Measurements from ENCODE around the gene RRAS.
A peak's percentile ranks its signal among the peaks of the same experiment; 100 is the strongest.

The RRAS gene

DNA sequence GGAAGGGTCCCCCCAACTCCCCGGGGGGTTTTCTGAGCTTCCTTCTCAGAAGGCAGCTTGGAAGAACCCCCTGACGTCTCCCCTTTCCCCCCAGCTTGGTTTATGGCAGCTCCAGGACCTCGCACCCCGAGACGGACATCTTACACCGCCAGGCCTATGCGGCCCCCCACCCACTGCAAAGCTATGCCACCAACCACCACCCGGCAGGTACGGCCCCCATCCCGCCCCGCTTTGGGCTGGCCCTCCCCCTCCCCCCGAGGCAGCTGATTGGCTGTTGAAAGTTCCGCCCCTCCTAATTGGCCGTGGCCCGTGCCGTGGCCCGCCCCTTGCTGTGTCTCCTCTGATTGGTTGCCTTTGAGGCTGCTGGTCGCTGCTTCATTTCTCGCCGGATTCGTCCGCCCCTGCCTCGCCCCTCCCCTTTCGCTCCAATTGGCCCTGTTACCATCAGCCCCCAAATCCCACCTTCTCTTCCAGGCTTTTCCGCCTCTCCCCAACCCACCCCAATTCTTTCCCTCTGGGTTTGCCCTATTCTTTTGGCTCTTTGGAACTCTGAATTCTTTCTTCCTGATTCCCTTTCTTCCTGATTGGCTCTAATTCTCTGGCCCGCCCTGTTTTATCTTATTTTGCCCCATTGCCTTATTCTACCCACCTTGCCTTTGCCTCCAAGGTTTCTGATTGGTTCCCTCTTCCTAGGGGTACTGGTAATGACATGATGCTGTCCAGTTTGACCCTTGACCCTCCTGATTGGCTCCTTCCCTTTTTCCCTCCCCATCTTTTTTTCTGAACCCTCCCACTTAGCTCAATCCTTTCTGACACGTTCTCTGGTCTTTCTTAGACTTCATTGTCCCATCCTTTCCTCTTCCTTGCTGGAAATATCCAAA is 46.5 kb downstream of the RRAS start:
- Histone ChIP-seq H3K4me3 (peak overlapping the region; percentile 99), H3K27ac (peak overlapping the region; percentile 77 to 98)
- TF ChIP-seq, protein P1, sequence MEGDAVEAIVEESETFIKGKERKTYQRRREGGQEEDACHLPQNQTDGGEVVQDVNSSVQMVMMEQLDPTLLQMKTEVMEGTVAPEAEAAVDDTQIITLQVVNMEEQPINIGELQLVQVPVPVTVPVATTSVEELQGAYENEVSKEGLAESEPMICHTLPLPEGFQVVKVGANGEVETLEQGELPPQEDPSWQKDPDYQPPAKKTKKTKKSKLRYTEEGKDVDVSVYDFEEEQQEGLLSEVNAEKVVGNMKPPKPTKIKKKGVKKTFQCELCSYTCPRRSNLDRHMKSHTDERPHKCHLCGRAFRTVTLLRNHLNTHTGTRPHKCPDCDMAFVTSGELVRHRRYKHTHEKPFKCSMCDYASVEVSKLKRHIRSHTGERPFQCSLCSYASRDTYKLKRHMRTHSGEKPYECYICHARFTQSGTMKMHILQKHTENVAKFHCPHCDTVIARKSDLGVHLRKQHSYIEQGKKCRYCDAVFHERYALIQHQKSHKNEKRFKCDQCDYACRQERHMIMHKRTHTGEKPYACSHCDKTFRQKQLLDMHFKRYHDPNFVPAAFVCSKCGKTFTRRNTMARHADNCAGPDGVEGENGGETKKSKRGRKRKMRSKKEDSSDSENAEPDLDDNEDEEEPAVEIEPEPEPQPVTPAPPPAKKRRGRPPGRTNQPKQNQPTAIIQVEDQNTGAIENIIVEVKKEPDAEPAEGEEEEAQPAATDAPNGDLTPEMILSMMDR (IDR thresholded peaks at IDR 0.05), result no peak
- DNase-seq (ENCODE audit: low spot score), result peak; percentile 97

DNA sequence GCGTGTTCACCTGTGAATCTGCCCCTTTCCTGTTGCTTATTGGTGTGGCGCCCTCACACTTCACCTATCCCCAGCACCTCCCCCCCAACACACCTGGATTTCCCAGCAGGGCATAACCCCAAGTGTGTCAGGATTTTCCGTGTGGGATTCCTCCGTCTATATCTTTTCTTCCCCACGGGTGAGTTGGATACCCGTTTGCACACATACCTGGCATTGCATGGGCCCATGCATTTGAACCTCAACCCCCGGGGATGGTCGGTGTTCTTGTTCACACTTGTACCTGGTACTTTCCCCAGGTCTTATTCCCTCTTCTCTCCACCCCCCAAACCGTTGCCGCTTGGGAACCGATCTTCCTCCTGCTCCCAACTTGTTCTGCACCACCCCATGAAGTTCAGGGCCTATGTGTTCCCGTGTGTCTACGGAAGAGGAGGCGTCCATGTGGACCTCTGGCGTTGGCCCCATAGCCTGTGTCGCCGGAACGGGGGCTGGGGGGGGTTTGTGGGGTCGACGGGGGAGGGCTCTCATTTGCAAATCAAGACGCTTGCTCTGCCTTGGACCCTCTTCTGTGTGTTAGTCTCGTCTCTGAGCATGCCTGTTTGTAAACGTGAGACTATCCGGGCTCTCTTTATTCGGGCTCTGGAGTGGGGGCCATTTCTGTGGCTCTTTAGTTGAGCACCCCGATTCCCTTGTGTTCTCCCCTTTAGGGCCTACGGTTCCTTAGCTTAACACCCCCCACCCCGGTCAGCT is 47.3 kb downstream of the RRAS start:
- Histone ChIP-seq H3K27ac (peak overlapping the region; percentile 77 to 98), H3K4me3 (peak overlapping the region; percentile 99)
- TF ChIP-seq, protein P1 (IDR thresholded peaks at IDR 0.05), result no peak
- no peak for DNase-seq (ENCODE audit: low spot score)

DNA sequence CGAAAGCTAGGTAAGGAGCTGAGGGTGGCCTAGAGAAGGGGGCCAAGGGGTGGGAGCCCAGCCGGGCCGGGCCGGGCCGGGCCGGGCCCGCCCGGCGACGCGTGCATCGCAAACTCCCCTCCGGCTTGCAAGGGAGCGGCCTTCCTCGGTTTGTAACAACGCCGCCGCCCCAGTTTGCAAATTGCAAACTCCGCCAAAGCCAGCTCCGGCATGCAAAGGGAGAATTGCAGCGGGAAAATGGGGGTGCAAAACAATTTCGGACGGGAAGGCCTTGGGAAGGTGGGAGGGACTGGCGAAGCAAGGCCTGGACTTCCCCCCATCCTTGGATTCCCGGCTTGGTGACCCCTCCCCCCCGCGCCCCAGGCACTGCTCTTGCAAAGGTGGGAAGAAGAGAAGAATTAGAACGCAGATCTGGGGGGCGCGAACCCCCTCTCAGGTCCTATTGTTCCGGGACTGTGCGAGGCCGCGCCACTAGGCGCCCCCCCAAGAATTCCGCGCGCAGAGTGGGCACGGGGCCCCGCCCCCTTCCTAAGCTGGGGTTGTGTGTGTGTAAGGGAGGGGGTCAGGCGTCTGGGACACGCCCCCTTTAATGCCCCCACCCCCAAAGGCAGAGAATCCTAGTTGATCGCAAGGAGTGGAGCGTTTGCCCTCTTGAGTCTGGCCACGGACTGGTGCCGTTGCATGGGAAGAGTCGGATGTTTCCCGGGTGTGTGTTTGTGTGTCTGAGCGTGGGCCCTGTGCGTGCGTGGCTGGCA is 48.0 kb downstream of the RRAS start:
- H3K27ac ChIP-seq, result peak overlapping the region; percentile 77 to 98
- TF ChIP-seq, protein P1 (IDR thresholded peaks at IDR 0.05), result no peak
- DNase-seq (ENCODE audit: low spot score), result no peak
- peak overlapping the region; percentile 99 for H3K4me3 ChIP-seq

DNA sequence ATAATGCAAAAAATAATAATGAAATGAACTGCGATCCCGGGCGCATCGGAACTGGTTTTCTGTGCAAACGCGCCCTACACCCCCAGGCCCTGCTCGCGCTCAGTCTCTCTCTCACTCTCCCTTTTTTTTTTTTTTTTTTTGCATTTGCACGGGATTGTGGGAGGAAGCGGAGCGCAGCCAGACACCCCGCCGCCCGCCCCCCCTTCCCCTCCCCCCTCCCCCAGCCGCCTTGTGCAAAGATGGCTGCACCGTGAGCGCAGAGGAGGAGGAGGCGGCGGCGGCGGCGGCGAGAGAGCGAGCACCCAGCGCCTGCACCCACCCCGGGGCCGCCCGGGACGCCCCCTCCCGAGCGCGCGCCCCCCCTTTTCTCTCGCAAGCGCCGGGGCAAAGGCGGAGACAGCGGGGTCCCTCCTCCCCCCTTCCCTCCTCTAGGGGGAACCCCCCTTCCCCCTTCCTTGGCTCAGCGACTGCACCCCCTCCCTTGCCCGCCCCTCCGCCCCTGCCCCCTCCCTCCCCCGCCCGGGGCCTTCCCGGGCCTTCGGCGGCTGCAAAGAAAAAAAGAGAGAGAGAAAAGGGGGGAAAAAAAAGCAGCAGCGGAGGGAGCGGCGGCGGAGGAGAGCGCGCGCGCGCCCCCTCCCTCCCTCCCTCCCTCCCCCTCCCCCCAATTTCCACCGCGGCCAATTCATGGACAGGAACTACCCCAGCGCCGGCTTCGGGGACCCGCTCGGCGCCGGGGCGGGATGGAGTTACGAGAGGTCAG is 48.8 kb downstream of the RRAS start, which contains the start of gene PRR12:
PRR12 (plus strand) TSS at position 212 of the 760 bp plus-strand sequence; CDS start at position 685, 473 bp downstream.
- TF ChIP-seq, protein P1 (IDR thresholded peaks at IDR 0.05), result no peak
- H3K4me3 ChIP-seq, result peak within 1 kb of the TSS; percentile 99
- peak within 1 kb of the TSS; percentile 77 to 98 for H3K27ac ChIP-seq
- no peak for DNase-seq (ENCODE audit: low spot score)

DNA sequence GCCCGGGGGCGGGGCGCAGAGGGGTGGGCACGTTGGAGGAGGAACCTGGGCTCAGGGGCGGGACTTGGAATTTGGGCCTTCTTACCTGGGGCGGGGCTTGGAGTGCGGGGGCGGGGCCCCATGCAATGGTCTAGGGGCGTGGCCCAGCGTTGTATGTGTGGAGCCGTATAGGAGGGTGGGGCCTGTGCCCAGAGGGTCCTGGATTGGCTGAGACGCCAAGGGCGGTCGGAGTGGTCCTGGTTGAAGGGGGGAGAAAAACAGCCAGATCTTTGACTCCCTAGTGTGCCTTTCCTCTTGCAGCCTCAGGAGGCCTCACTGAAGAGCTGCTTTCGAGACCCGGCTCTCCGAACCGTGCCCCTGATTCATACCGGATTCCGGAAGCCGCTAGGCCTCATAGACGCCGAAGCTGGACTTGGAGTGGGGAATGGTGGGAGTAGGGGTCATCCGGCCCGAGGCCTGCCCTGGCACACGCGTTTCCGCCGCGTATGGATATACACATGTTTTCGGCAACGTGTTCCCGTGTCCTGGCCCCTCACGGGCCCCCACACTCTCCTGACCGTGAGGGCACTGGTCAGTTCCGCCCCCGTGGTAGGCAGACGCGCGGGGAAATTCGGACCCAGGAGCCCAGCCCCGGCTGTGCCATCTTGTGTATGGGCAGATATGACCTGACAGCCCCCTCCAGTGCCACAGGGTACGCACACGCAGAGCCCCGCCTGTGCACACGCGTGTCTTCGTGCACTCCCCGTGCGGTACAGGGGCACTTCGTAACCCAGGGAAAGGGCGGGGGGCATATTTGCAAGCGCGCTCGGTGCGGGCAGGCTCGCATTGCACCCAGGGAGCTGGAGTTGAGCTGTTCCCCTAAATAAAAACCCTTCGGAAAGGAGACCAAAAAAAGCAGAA is 49.6 kb downstream of the RRAS start:
- DNase-seq (ENCODE audit: low spot score), result peak; percentile 96
- H3K27ac ChIP-seq, result peak overlapping the region; percentile 77 to 98
- H3K4me3 ChIP-seq, result peak overlapping the region; percentile 99
- TF ChIP-seq, protein P1 (IDR thresholded peaks at IDR 0.05), result no peak

Data from coronary artery (tissue), 2 donors.